ENCODE results near the gene ANKRD13A. TPM values are rescaled to one million over a fixed set of nuclear protein-coding genes. Genes with fewer than 3 reads are reported as not detected.
"Not testable (repeated sequence)": the region's sequence is repeated elsewhere in the genome, so short reads cannot be mapped to it uniquely, and the experiment has no call there.

Gene ANKRD13A
- total and polyA plus RNA-seq, 5 donors from 2014 or later, result 36.6 to 71.0 (median 41.8) TPM

DNA sequence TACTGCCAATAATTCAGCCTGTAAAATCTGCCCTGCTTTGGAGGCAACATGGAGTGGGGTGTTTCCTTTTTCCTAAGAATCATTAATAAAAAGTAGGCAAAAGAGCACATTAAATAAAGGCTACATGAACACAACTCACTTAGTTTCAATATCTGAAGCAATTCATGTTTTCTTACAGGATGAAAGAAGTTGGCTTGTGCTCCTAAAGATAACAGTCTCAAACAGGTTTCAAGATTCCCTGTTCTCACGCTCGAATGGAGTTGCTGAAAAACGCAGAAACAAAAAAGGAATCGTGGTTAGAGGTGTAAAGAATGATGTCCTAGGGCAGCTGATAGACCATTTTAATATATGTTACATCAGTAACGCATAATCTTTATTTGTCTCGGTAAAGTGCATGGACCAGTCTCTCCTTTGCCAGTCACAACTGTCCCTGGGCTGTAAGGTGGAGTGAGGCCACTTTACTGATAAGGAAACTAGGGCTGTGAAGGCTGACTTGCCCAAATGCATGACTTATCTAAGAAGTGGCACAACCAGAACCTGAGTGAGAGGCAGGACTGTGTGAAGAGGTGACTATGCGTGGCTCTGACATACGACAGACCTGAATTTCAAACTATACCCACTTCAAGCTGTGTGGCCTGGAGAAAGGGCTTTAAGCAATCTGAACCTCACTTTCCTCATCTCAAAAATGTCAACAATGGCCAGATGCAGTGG lies 15.6 kb upstream of the ANKRD13A start:
- H3K4me1 Mint-ChIP-seq, result peaks cover 17 to 35% (median 28%) of the 10 kb centered on the region in 4 donors
- no peak overlapping the region for H3K4me3 Mint-ChIP-seq
- DNase-seq, result no peak
- no peak overlapping the region for H3K27ac Mint-ChIP-seq
- Histone ChIP-seq H3K9me3 (ENCODE audit: control insufficient read depth in 2 of 2, low read length in 2 of 2) (no peaks in the 10 kb centered on the region), H3K36me3 (ENCODE audit: control insufficient read depth, insufficient read depth, low read length) (peaks cover 83% of the 10 kb centered on the region), H3K4me1 (ENCODE audit: control insufficient read depth, insufficient read depth, low read length, poor library complexity, severe bottlenecking) (peaks cover 15% of the 10 kb centered on the region), H3K27ac (ENCODE audit: insufficient read depth, low read length, poor library complexity, severe bottlenecking) (no peak overlapping the region), H3K4me3 (ENCODE audit: low read depth, low read length) (no peak overlapping the region), H3K27me3 (ENCODE audit: control insufficient read depth, insufficient read depth, low read length) (no peaks in the 10 kb centered on the region)
- no peaks in the 10 kb centered on the region for H3K27me3 Mint-ChIP-seq
- peaks cover 0 to 3% (median 0%) of the 10 kb centered on the region in 7 donors for H3K9me3 Mint-ChIP-seq
- peaks cover 45% of the 10 kb centered on the region for H3K36me3 Mint-ChIP-seq
- ATAC-seq (ENCODE audit: low read depth in 2 of 2), result no peak

DNA sequence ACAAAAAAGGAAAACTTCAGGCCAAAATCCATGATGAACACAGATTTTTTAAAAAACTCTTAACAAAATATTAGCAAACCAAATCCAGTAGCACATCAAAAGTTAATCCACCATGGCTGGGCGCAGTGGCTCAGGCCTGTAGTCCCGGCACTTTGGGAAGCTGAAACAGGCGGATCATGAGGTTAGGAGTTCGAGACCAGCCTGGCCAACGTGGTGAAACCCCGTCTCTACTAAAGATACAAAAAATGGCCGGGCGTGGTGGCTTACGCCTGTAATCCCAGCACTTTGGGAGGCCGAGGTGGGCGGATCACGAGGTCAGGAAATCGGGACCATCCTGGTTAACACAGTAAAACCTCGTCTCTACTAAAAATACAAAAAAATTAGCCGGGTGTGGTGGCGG lies 13.0 kb upstream of the ANKRD13A start:
- peaks cover 85% of the 10 kb centered on the region for H3K36me3 ChIP-seq (ENCODE audit: control insufficient read depth, insufficient read depth, low read length)
- not testable (repeated sequence) for DNase-seq

DNA sequence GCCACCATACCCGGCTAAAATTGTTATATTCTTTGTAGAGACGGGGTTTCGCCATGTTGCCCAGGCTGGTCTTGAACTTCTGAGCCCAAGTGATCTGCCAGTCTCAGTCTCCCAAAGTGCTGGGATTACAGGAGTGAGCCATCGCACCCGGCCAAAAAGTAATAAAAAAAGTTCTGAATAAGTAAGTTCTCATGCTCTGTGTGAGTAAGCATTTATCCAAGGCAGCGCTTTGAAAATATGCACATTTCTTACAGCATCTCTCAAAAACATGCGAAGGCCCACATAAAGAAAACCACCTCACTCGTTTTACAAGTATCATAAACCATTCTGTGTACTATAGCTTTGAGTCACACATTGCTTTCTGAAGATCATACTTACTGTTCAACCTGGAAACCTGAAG lies 11.6 kb upstream of the ANKRD13A start:
- peaks cover 9% of the 10 kb centered on the region for H3K4me1 ChIP-seq (ENCODE audit: control insufficient read depth, insufficient read depth, low read length, poor library complexity, severe bottlenecking)
- no peak for ATAC-seq (ENCODE audit: low read depth in 2 of 2)
- H3K4me3 Mint-ChIP-seq, result no peak overlapping the region
- H3K9me3 Mint-ChIP-seq, result no peaks in the 10 kb centered on the region
- peaks cover 45% of the 10 kb centered on the region for H3K36me3 Mint-ChIP-seq
- H3K9me3 ChIP-seq (ENCODE audit: control insufficient read depth in 2 of 2, low read length in 2 of 2), result no peaks in the 10 kb centered on the region
- peaks cover 81% of the 10 kb centered on the region for H3K36me3 ChIP-seq (ENCODE audit: control insufficient read depth, insufficient read depth, low read length)
- H3K4me1 Mint-ChIP-seq, result peaks cover 4 to 46% (median 30%) of the 10 kb centered on the region in 4 donors
- H3K27me3 ChIP-seq (ENCODE audit: control insufficient read depth, insufficient read depth, low read length), result no peaks in the 10 kb centered on the region
- peak in 1 of 3 donors; percentile 26 for DNase-seq
- H3K27ac Mint-ChIP-seq, result peak overlapping the region in 1 of 3 donors; percentile 62
- no peak overlapping the region for H3K27ac ChIP-seq (ENCODE audit: insufficient read depth, low read length, poor library complexity, severe bottlenecking)
- no peaks in the 10 kb centered on the region for H3K27me3 Mint-ChIP-seq
- H3K4me3 ChIP-seq (ENCODE audit: low read depth, low read length), result no peak overlapping the region

More for the DNA sequence above, 13.0 kb upstream of the ANKRD13A start:
- peaks cover 17% of the 10 kb centered on the region for H3K4me1 ChIP-seq (ENCODE audit: control insufficient read depth, insufficient read depth, low read length, poor library complexity, severe bottlenecking)
- H3K4me1 Mint-ChIP-seq, result peaks cover 10 to 45% (median 35%) of the 10 kb centered on the region in 4 donors
- not testable (repeated sequence) for H3K9me3 Mint-ChIP-seq; H3K9me3 ChIP-seq (ENCODE audit: control insufficient read depth in 2 of 2, low read length in 2 of 2); H3K4me3 Mint-ChIP-seq; ATAC-seq (ENCODE audit: low read depth in 2 of 2); H3K4me3 ChIP-seq (ENCODE audit: low read depth, low read length); H3K27me3 ChIP-seq (ENCODE audit: control insufficient read depth, insufficient read depth, low read length); H3K27me3 Mint-ChIP-seq; H3K27ac ChIP-seq (ENCODE audit: insufficient read depth, low read length, poor library complexity, severe bottlenecking)
- H3K36me3 Mint-ChIP-seq, result peaks cover 50% of the 10 kb centered on the region
- peak overlapping the region in 1 of 3 donors; percentile 80 for H3K27ac Mint-ChIP-seq

DNA sequence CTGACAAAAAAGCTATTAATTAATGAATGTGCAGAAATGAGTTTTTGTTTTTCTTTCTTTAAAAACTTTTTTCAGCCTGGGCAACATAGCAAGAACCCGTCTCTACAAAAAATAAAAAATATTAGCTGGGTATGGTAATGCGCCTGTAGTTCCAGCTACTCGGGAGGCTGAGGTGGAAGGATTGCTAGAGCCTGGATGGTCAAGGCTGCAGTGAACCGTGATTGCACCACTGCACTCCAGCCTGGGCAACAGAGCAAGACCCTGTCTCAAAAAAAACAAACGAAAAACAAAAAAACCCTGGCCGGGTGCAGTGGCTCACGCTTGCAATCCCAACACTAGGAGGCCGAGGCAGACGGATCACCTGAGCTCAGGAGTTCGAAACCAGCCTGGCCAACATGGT lies 11.0 kb upstream of the ANKRD13A start:
- Histone ChIP-seq H3K27ac (ENCODE audit: insufficient read depth, low read length, poor library complexity, severe bottlenecking) (no peak overlapping the region), H3K4me1 (ENCODE audit: control insufficient read depth, insufficient read depth, low read length, poor library complexity, severe bottlenecking) (peaks cover 16% of the 10 kb centered on the region), H3K4me3 (ENCODE audit: low read depth, low read length) (no peak overlapping the region), H3K36me3 (ENCODE audit: control insufficient read depth, insufficient read depth, low read length) (peaks cover 75% of the 10 kb centered on the region), H3K9me3 (ENCODE audit: control insufficient read depth in 2 of 2, low read length in 2 of 2) (no peaks in the 10 kb centered on the region), H3K27me3 (ENCODE audit: control insufficient read depth, insufficient read depth, low read length) (no peaks in the 10 kb centered on the region)
- Mint-ChIP-seq H3K27ac (no peak overlapping the region), H3K9me3 (no peaks in the 10 kb centered on the region), H3K4me3 (no peak overlapping the region), H3K27me3 (no peaks in the 10 kb centered on the region), H3K36me3 (peaks cover 42% of the 10 kb centered on the region), H3K4me1 (peaks cover 4 to 53% (median 30%) of the 10 kb centered on the region in 4 donors)
- DNase-seq, result no peak
- ATAC-seq (ENCODE audit: low read depth in 2 of 2), result no peak

- Histone ChIP-seq H3K27ac (ENCODE audit: insufficient read depth, low read length, poor library complexity, severe bottlenecking) (no peak overlapping the region), H3K36me3 (ENCODE audit: control insufficient read depth, insufficient read depth, low read length) (peaks cover 69% of the 10 kb centered on the region), H3K27me3 (ENCODE audit: control insufficient read depth, insufficient read depth, low read length) (no peaks in the 10 kb centered on the region), H3K9me3 (ENCODE audit: control insufficient read depth in 2 of 2, low read length in 2 of 2) (no peaks in the 10 kb centered on the region), H3K4me1 (ENCODE audit: control insufficient read depth, insufficient read depth, low read length, poor library complexity, severe bottlenecking) (peaks cover 22% of the 10 kb centered on the region), H3K4me3 (ENCODE audit: low read depth, low read length) (no peak overlapping the region)
- H3K4me1 Mint-ChIP-seq, result peaks cover 4 to 55% (median 32%) of the 10 kb centered on the region in 4 donors
- H3K9me3 Mint-ChIP-seq, result no peaks in the 10 kb centered on the region
- H3K4me3 Mint-ChIP-seq, result no peak overlapping the region
- no peak for DNase-seq
- H3K27ac Mint-ChIP-seq, result peak overlapping the region in 1 of 3 donors; percentile 56
- H3K36me3 Mint-ChIP-seq, result peaks cover 35% of the 10 kb centered on the region
- H3K27me3 Mint-ChIP-seq, result no peaks in the 10 kb centered on the region
- ATAC-seq (ENCODE audit: low read depth in 2 of 2), result no peak
Observed at GRCh38 chr12:109988903-109989302, 10.3 kb upstream of the ANKRD13A start.

DNA sequence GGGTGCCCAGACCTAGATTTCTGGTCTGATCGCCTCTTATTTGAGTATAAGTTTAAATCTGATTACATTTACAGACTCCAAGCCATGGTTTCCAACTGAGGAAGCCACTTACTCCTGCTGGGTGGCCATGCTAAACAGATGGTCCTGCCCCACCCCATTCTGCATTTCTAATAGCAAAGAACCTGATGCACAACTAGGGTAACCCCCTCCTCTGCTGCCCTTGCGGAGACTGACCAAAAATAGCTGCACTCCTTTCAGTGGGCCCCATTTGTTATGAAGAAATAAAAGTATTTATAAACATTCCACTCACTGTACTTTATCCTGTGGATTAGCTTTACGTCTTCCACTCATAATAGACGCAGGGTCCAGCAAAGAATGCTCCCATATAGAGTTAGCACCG lies 9.8 kb upstream of the ANKRD13A start:
- no peak overlapping the region for H3K4me3 Mint-ChIP-seq
- H3K27ac ChIP-seq (ENCODE audit: insufficient read depth, low read length, poor library complexity, severe bottlenecking), result no peak overlapping the region
- no peaks in the 10 kb centered on the region for H3K27me3 Mint-ChIP-seq
- H3K27me3 ChIP-seq (ENCODE audit: control insufficient read depth, insufficient read depth, low read length), result no peaks in the 10 kb centered on the region
- peak overlapping the region in 1 of 3 donors; percentile 56 for H3K27ac Mint-ChIP-seq
- H3K9me3 ChIP-seq (ENCODE audit: control insufficient read depth in 2 of 2, low read length in 2 of 2), result no peaks in the 10 kb centered on the region
- DNase-seq (no peak), ATAC-seq (ENCODE audit: low read depth in 2 of 2) (no peak)
- no peak overlapping the region for H3K4me3 ChIP-seq (ENCODE audit: low read depth, low read length)
- peaks cover 8 to 60% (median 34%) of the 10 kb centered on the region in 4 donors for H3K4me1 Mint-ChIP-seq
- H3K36me3 ChIP-seq (ENCODE audit: control insufficient read depth, insufficient read depth, low read length), result peaks cover 64% of the 10 kb centered on the region
- H3K36me3 Mint-ChIP-seq, result peaks cover 33% of the 10 kb centered on the region
- peaks cover 27% of the 10 kb centered on the region for H3K4me1 ChIP-seq (ENCODE audit: control insufficient read depth, insufficient read depth, low read length, poor library complexity, severe bottlenecking)
- H3K9me3 Mint-ChIP-seq, result no peaks in the 10 kb centered on the region

DNA sequence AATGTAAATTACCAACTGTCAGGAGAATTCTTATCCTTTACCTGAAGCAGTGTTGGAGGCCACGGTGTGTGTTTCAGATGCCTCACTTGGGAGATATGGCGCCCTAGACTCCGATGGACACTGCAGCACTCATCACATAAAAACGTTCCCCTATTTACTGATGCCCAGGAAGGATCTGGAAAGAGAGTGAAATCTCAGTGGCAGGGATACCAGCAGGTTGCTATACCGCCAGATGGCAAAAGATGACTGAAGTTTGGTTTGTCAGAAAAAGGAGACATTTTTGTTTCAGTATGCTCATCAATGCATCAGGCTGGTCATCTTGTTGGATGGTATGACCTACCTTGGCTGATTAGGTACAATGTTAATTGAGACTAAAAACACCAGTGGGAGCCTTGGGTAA lies 7.6 kb upstream of the ANKRD13A start:
- Mint-ChIP-seq H3K9me3 (no peaks in the 10 kb centered on the region), H3K4me1 (peaks cover 17 to 67% (median 49%) of the 10 kb centered on the region in 4 donors), H3K4me3 (peak overlapping the region in 2 of 4 donors; percentile 0 to 48), H3K27ac (peak overlapping the region in 1 of 3 donors; percentile 22), H3K36me3 (peaks cover 28% of the 10 kb centered on the region), H3K27me3 (no peaks in the 10 kb centered on the region)
- no peak for DNase-seq
- peaks cover 45% of the 10 kb centered on the region for H3K36me3 ChIP-seq (ENCODE audit: control insufficient read depth, insufficient read depth, low read length)
- H3K9me3 ChIP-seq (ENCODE audit: control insufficient read depth in 2 of 2, low read length in 2 of 2), result no peaks in the 10 kb centered on the region
- H3K27me3 ChIP-seq (ENCODE audit: control insufficient read depth, insufficient read depth, low read length), result no peaks in the 10 kb centered on the region
- peaks cover 34% of the 10 kb centered on the region for H3K4me1 ChIP-seq (ENCODE audit: control insufficient read depth, insufficient read depth, low read length, poor library complexity, severe bottlenecking)
- H3K4me3 ChIP-seq (ENCODE audit: low read depth, low read length), result no peak overlapping the region
- no peak overlapping the region for H3K27ac ChIP-seq (ENCODE audit: insufficient read depth, low read length, poor library complexity, severe bottlenecking)
- ATAC-seq (ENCODE audit: low read depth in 2 of 2), result no peak

DNA sequence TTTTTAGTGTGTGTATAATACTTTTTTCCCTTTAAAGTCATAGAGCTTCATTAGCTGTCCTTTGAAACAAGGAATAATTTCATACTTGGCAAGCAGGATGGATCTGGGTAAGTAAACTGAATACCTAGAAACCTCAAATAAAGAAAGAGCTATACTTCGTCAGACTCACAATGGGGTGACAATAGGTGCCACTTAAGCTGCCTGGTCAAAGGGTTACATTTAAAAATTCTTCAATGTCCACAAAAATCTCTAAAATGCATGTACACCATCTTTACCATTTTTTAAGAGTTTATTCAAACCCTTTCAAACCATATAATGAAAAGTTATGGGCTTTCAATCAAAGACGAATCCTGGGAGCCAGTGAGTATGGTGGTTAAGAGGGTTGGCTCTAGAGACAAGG lies 6.1 kb upstream of the ANKRD13A start:
- no peaks in the 10 kb centered on the region for H3K9me3 ChIP-seq (ENCODE audit: control insufficient read depth in 2 of 2, low read length in 2 of 2)
- Mint-ChIP-seq H3K4me1 (peaks cover 26 to 76% (median 51%) of the 10 kb centered on the region in 4 donors), H3K27me3 (no peaks in the 10 kb centered on the region), H3K36me3 (peaks cover 23% of the 10 kb centered on the region), H3K4me3 (peak overlapping the region in 3 of 4 donors; percentile 16 to 97 (median 66)), H3K9me3 (no peaks in the 10 kb centered on the region), H3K27ac (peak overlapping the region in 2 of 3 donors; percentile 45 to 74)
- peak overlapping the region; percentile 99 for H3K4me3 ChIP-seq (ENCODE audit: low read depth, low read length)
- H3K27ac ChIP-seq (ENCODE audit: insufficient read depth, low read length, poor library complexity, severe bottlenecking), result peak overlapping the region; percentile 30
- no peak for DNase-seq
- no peak for ATAC-seq (ENCODE audit: low read depth in 2 of 2)
- H3K36me3 ChIP-seq (ENCODE audit: control insufficient read depth, insufficient read depth, low read length), result peaks cover 37% of the 10 kb centered on the region
- H3K27me3 ChIP-seq (ENCODE audit: control insufficient read depth, insufficient read depth, low read length), result no peaks in the 10 kb centered on the region
- H3K4me1 ChIP-seq (ENCODE audit: control insufficient read depth, insufficient read depth, low read length, poor library complexity, severe bottlenecking), result peaks cover 37% of the 10 kb centered on the region

Data from CD4-positive, CD25-positive, alpha-beta regulatory T cell (primary cell).